ENCODE data around the gene SNX10.
A peak's percentile ranks its signal among the peaks of the same experiment; 100 is the strongest.

The SNX10 gene

GRCh38 chr7:26280097-26280496 lies 11.6 kb upstream of the SNX10 start:
- Histone ChIP-seq H3K27ac (ENCODE audit: low read depth, low read length, poor library complexity, severe bottlenecking) (peak overlapping the region; percentile 52), H3K9me2 (ENCODE audit: low read depth, low read length) (no peaks in the 10 kb centered on the region), H3K9me3 (ENCODE audit: low read length) (no peaks in the 10 kb centered on the region), H3K27me3 (ENCODE audit: insufficient read depth, low read length) (no peaks in the 10 kb centered on the region), H4K20me1 (ENCODE audit: insufficient read depth, low read length) (no peaks in the 10 kb centered on the region), H3F3A (ENCODE audit: insufficient read depth, low read length) (peaks cover 9% of the 10 kb centered on the region; the same call in 1 of the 2 replicates), H3K9ac (ENCODE audit: low read length) (no peak overlapping the region), H3K79me2 (ENCODE audit: insufficient read depth, low read length) (no peaks in the 10 kb centered on the region), H3K4me3 (ENCODE audit: low read depth, low read length, poor library complexity, severe bottlenecking) (no peak overlapping the region), H3K36me3 (ENCODE audit: insufficient read depth, low read length) (no peaks in the 10 kb centered on the region), H2AFZ (ENCODE audit: low read length) (peak overlapping the region; percentile 26; the same call in 1 of the 2 replicates), H3K4me2 (ENCODE audit: low read length) (no peak overlapping the region), H3K4me1 (ENCODE audit: insufficient read depth, low read length, severe bottlenecking) (peaks cover 19% of the 10 kb centered on the region)
- no peak for TF ChIP-seq CTCF (IDR thresholded peaks at IDR 0.05; ENCODE audit: low read length)
- no peak for TF ChIP-seq EZH2 (IDR thresholded peaks at IDR 0.05; ENCODE audit: borderline replicate concordance, low read length)

GRCh38 chr7:26280723-26281122 lies 10.9 kb upstream of the SNX10 start:
- Histone ChIP-seq H3K27ac (ENCODE audit: low read depth, low read length, poor library complexity, severe bottlenecking) (peak overlapping the region; percentile 52), H3K9me2 (ENCODE audit: low read depth, low read length) (no peaks in the 10 kb centered on the region), H3K4me1 (ENCODE audit: insufficient read depth, low read length, severe bottlenecking) (peaks cover 19% of the 10 kb centered on the region), H3K4me3 (ENCODE audit: low read depth, low read length, poor library complexity, severe bottlenecking) (no peak overlapping the region), H3K9me3 (ENCODE audit: low read length) (no peaks in the 10 kb centered on the region), H2AFZ (ENCODE audit: low read length) (no peak overlapping the region), H3K36me3 (ENCODE audit: insufficient read depth, low read length) (no peaks in the 10 kb centered on the region), H3K27me3 (ENCODE audit: insufficient read depth, low read length) (no peaks in the 10 kb centered on the region), H3K79me2 (ENCODE audit: insufficient read depth, low read length) (no peaks in the 10 kb centered on the region), H3F3A (ENCODE audit: insufficient read depth, low read length) (peaks cover 9% of the 10 kb centered on the region; the same call in 1 of the 2 replicates), H3K4me2 (ENCODE audit: low read length) (no peak overlapping the region), H4K20me1 (ENCODE audit: insufficient read depth, low read length) (no peaks in the 10 kb centered on the region), H3K9ac (ENCODE audit: low read length) (no peak overlapping the region)
- TF ChIP-seq EZH2 (IDR thresholded peaks at IDR 0.05; ENCODE audit: borderline replicate concordance, low read length), result no peak
- TF ChIP-seq CTCF (IDR thresholded peaks at IDR 0.05; ENCODE audit: low read length), result no peak

- Histone ChIP-seq H3K27me3 (ENCODE audit: insufficient read depth, low read length) (no peaks in the 10 kb centered on the region), H3K27ac (ENCODE audit: low read depth, low read length, poor library complexity, severe bottlenecking) (no peak overlapping the region), H3K9me2 (ENCODE audit: low read depth, low read length) (no peaks in the 10 kb centered on the region)
Measured at GRCh38 chr7:26284477-26284876, 7.2 kb upstream of the SNX10 start.

More at GRCh38 chr7:26284477-26284876, 7.2 kb upstream of the SNX10 start:
- peaks cover 16% of the 10 kb centered on the region for H3K4me1 ChIP-seq (ENCODE audit: insufficient read depth, low read length, severe bottlenecking)
- no peak overlapping the region for H3K9ac ChIP-seq (ENCODE audit: low read length)
- no peak overlapping the region for H3K4me2 ChIP-seq (ENCODE audit: low read length)
- H2AFZ ChIP-seq (ENCODE audit: low read length), result no peak overlapping the region
- no peak overlapping the region for H3K4me3 ChIP-seq (ENCODE audit: low read depth, low read length, poor library complexity, severe bottlenecking)
- H3K79me2 ChIP-seq (ENCODE audit: insufficient read depth, low read length), result no peaks in the 10 kb centered on the region
- 0 out of 2 replicates have a peak, but pooled peaks cover 6% of the 10 kb centered on the region for H3F3A ChIP-seq (ENCODE audit: insufficient read depth, low read length)
- H3K9me3 ChIP-seq (ENCODE audit: low read length), result no peaks in the 10 kb centered on the region
- TF ChIP-seq CTCF (IDR thresholded peaks at IDR 0.05; ENCODE audit: low read length) (no peak), EZH2 (IDR thresholded peaks at IDR 0.05; ENCODE audit: borderline replicate concordance, low read length) (no peak)
- no peaks in the 10 kb centered on the region for H4K20me1 ChIP-seq (ENCODE audit: insufficient read depth, low read length)
- H3K36me3 ChIP-seq (ENCODE audit: insufficient read depth, low read length), result no peaks in the 10 kb centered on the region

Measured in OCI-LY1 (cell line).